A549 (cell line): ENCODE measurements around the gene SIRPD. TPM values are rescaled to one million over a fixed set of nuclear protein-coding genes. Genes with fewer than 3 reads are reported as not detected.
A peak's percentile ranks its signal among the peaks of the same experiment; 100 is the strongest.

Experiments used
- ATAC-seq, 2 experiments: fragments of 200-7000 bp in 1 of 2; fragments of >200 bp in 1 of 2; cut with Nextera tagmentation in 1 of 2; cut with Tn5 transposase in 1 of 2; 3 replicates each; pipeline versions ENCODE4 v1.8.0 to v1.9.1; 2018 to 2020; ENCODE audit warnings: mild to moderate bottlenecking in 1 of 2, moderate library complexity in 1 of 2
- CTCF ChIA-PET: fragments of 300-600 bp; sonication (Branson Sonifier 250); formaldehyde crosslinking; extraction: SDS; loops from one replicate; lab custom pipeline; 2021; ENCODE audit warnings: antibody characterized with exemption, inconsistent platforms; lab: Yijun Ruan, JAX
- POLR2A ChIA-PET: fragments of 350-600 bp; formaldehyde crosslinking; extraction: SDS; loops from one replicate; lab custom pipeline; 2021; ENCODE audit warnings: antibody characterized with exemption, inconsistent platforms; lab: Yijun Ruan, JAX
- DNase-seq, 2 experiments: peaks; one replicate each; pipeline versions ENCODE4 v3.0.0 to v3.0.0-alpha.2; 2011 to 2016; ENCODE audit warnings: low read depth in 1 of 2, low spot score in 1 of 2
- FAIRE-seq: peaks from 2 replicates; lab custom pipeline; 2011; peaks lifted over from hg19 to GRCh38; lab: Jason Lieb, UNC
- H3K27ac ChIP-seq, 2 experiments: fragments of >200 bp; sonication (Bioruptor Twin); formaldehyde crosslinking; 3 replicates each; pipeline ENCODE4 v1.5.1; 2016 to 2017
- H3K4me1 ChIP-seq: fragments of >200 bp; sonication (Bioruptor Twin); formaldehyde crosslinking; 3 replicates; pipeline ENCODE4 v1.6.1; 2016
- H3K4me2 ChIP-seq: fragments of >200 bp; sonication (Bioruptor Twin); formaldehyde crosslinking; 3 replicates; pipeline ENCODE4 v1.6.1; 2016
- H3K4me3 ChIP-seq: fragments of >200 bp; sonication (Bioruptor Twin); formaldehyde crosslinking; 3 replicates; pipeline ENCODE4 v1.5.1; 2016
- H3K9me3 ChIP-seq: fragments of >200 bp; sonication (Bioruptor Twin); formaldehyde crosslinking; 3 replicates; pipeline ENCODE4 v1.6.1; 2016
- BHLHE40 ChIP-seq: IDR thresholded peaks from 2 replicates; pipeline ENCODE4 v1.6.1; 2012; ENCODE audit warnings: low read depth, low read length, inconsistent platforms
- CBX2 ChIP-seq: fragments of 200-600 bp; sonication (generic); IDR thresholded peaks from 2 replicates; pipeline ENCODE4 v1.6.1; 2016; ENCODE audit warnings: low read depth, mild to moderate bottlenecking, borderline replicate concordance
- CBX8 ChIP-seq: fragments of 200-600 bp; sonication (generic); IDR thresholded peaks from 2 replicates; pipeline ENCODE4 v1.6.1; 2016
- CEBPB ChIP-seq, 2 experiments: fragments of >200 bp in 1 of 2; sonication (Bioruptor Twin) in 1 of 2; formaldehyde crosslinking in 1 of 2; IDR thresholded peaks; 2 replicates each; pipeline ENCODE4 v1.6.1; 2012 to 2016
- CHD2 ChIP-seq: fragments of 150-350 bp; IDR thresholded peaks from 2 replicates; pipeline ENCODE4 v1.6.1; 2014; ENCODE audit warnings: low read length; ENCODE audit not compliant: partially characterized antibody
- CHD4 ChIP-seq: fragments of 200-600 bp; sonication (generic); IDR thresholded peaks from 2 replicates; pipeline ENCODE4 v1.6.1; 2016; ENCODE audit warnings: antibody characterized with exemption, mild to moderate bottlenecking, borderline replicate concordance
- EHF ChIP-seq: fragments of 250-450 bp; sonication (Bioruptor Pico); IDR thresholded peaks from 2 replicates; pipeline ENCODE4 v1.5.0; 2020; ENCODE audit warnings: mild to moderate bottlenecking
- EHMT2 ChIP-seq: fragments of 200-600 bp; sonication (generic); IDR thresholded peaks from 2 replicates; pipeline ENCODE4 v1.6.1; 2016; ENCODE audit warnings: antibody characterized with exemption, low read depth, mild to moderate bottlenecking, moderate library complexity
- EP300 ChIP-seq, 2 experiments: fragments of >200 bp; sonication (Bioruptor Twin); formaldehyde crosslinking; IDR thresholded peaks; 2 replicates in 1 of 2; 3 replicates in 1 of 2; pipeline ENCODE4 v1.6.1; 2016 to 2017
- GATA3 ChIP-seq: IDR thresholded peaks from 2 replicates; pipeline ENCODE4 v1.6.1; 2012; ENCODE audit warnings: borderline replicate concordance
- HOXB5 ChIP-seq: fragments of 250-450 bp; sonication (Bioruptor Pico); IDR thresholded peaks from 2 replicates; pipeline ENCODE4 v1.5.0; 2020; ENCODE audit warnings: mild to moderate bottlenecking, moderate library complexity
- JUNB ChIP-seq: fragments of >200 bp; sonication (Bioruptor Twin); formaldehyde crosslinking; IDR thresholded peaks from 2 replicates; pipeline ENCODE4 v1.6.1; 2016
- KDM5A ChIP-seq: fragments of 200-600 bp; sonication (generic); IDR thresholded peaks from 2 replicates; pipeline ENCODE4 v1.6.1; 2016; ENCODE audit warnings: antibody characterized with exemption, mild to moderate bottlenecking
- MAFK ChIP-seq: fragments of 450-650 bp; IDR thresholded peaks from 2 replicates; pipeline ENCODE4 v1.6.1; 2014; ENCODE audit not compliant: partially characterized antibody
- MAZ ChIP-seq: fragments of 150-350 bp; IDR thresholded peaks from 2 replicates; pipeline ENCODE4 v1.6.1; 2014; ENCODE audit warnings: antibody characterized with exemption, low read depth, low read length, borderline replicate concordance
- MYC ChIP-seq: IDR thresholded peaks from 2 replicates; pipeline ENCODE4 v1.6.1; 2012; ENCODE audit warnings: mild to moderate bottlenecking, inconsistent platforms, low read length, improper control_type of control experiment, borderline replicate concordance
- NPAS2 ChIP-seq: fragments of 250-450 bp; sonication (Bioruptor Pico); IDR thresholded peaks from 2 replicates; pipeline ENCODE4 v1.8.0; 2022; ENCODE audit warnings: mild to moderate bottlenecking, moderate library complexity, borderline replicate concordance
- NR3C1 ChIP-seq: fragments of >200 bp; sonication (Bioruptor Twin); formaldehyde crosslinking; IDR thresholded peaks from 3 replicates; pipeline ENCODE4 v1.6.1; 2017
- POLR2AphosphoS2 ChIP-seq: conservative IDR thresholded peaks from 2 replicates; pipeline ENCODE4 v1.6.1; 2012; ENCODE audit warnings: low read length, improper control_type of control experiment, inconsistent platforms
- RAD21 ChIP-seq, 2 experiments: fragments of >200 bp in 1 of 2; sonication (Bioruptor Twin) in 1 of 2; formaldehyde crosslinking in 1 of 2; IDR thresholded peaks in 1 of 2; conservative IDR thresholded peaks in 1 of 2; 2 replicates in 1 of 2; 3 replicates in 1 of 2; pipeline ENCODE4 v1.6.1; 2012 to 2018; ENCODE audit warnings: inconsistent platforms in 1 of 2
- RCOR1 ChIP-seq: fragments of 150-350 bp; IDR thresholded peaks from 2 replicates; pipeline ENCODE4 v1.6.1; 2014; ENCODE audit warnings: antibody characterized with exemption, low read length, low read depth
- RFX5 ChIP-seq: fragments of 450-650 bp; IDR thresholded peaks from 2 replicates; pipeline ENCODE4 v1.7.1; 2014; ENCODE audit warnings: antibody characterized with exemption, mild to moderate bottlenecking, moderate library complexity
- SMC3 ChIP-seq: fragments of >200 bp; sonication (Bioruptor Twin); formaldehyde crosslinking; IDR thresholded peaks from 3 replicates; pipeline ENCODE4 v1.6.1; 2018; ENCODE audit warnings: inconsistent platforms
- TFCP2L1 ChIP-seq: fragments of 250-450 bp; sonication (Bioruptor Pico); IDR thresholded peaks from 2 replicates; pipeline ENCODE4 v1.5.0; 2021; ENCODE audit warnings: mild to moderate bottlenecking
- ZC3H11A ChIP-seq: fragments of 450-650 bp; IDR thresholded peaks from 2 replicates; pipeline ENCODE4 v1.6.1; 2014; ENCODE audit warnings: antibody characterized with exemption, mild to moderate bottlenecking
- ZNF302 ChIP-seq: fragments of 250-450 bp; sonication (Bioruptor Pico); IDR thresholded peaks from 2 replicates; pipeline ENCODE4 v1.9.0; 2021; ENCODE audit warnings: inconsistent platforms, mild to moderate bottlenecking, moderate library complexity
- ZSCAN20 ChIP-seq: fragments of 250-450 bp; sonication (Bioruptor Pico); IDR thresholded peaks from 2 replicates; pipeline ENCODE4 v1.8.0; 2022; ENCODE audit warnings: mild to moderate bottlenecking, moderate library complexity
- WGBS: methylation state at CpG from one replicate; pipeline ENCODE4 v1.1.6; 2017; ENCODE audit errors: missing lambda C conversion rate; 5-methylcytosine and 5-hydroxymethylcytosine counted together
- polyA plus RNA-seq, 4 experiments: library from polyadenylated mRNA; depleted of rRNA in 3 of 4; stranded (reverse); fragments of >200 nt; fragmentation: RNase III in 1 of 4; extraction: RNeasy Plus Mini Kit Qiagen cat#74134 plus additional on column Dnase treatment in 1 of 4; gene quantifications; 2 replicates in 3 of 4; 3 replicates in 1 of 4; pipeline ENCODE4 v1.2.3, GENCODE V29; 2011 to 2017
- TF ChIP-seq, protein P1 (sequence below): IDR thresholded peaks from 2 replicates; pipeline ENCODE4 v1.6.1; 2012
- TF ChIP-seq, protein P2 (sequence below): fragments of >200 bp; sonication (Bioruptor Twin); formaldehyde crosslinking; IDR thresholded peaks from 3 replicates; pipeline ENCODE4 v1.6.1; 2016

Gene SIRPD
- polyA plus RNA-seq, 2 of the 4 experiments (the other 2 are of a cell fraction) = not detected

DNA sequence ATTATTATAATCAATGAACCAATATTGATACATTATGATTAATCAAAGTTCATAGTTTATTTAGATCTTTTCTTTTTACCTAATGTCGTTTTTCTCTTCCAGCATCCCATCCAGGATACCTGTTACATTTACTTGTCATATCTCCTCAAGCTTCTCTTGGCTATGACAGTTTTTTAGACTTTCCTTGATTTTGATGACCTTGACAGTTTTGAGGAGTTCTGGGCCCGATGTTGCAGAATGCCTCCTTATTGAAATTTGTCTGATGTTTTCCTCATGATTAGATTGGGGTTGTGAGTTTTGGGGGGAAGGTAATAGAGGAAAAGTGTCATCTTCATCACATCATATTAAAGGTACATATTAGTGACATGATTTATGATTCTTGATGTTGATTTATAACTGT is 3.8 kb upstream of the SIRPD start:
- no peak for ATAC-seq
- no peak overlapping the region for H3K4me3 ChIP-seq
- CTCF ChIA-PET = no interaction called here
- no peak for FAIRE-seq
- no peaks in the 10 kb centered on the region for H3K4me1 ChIP-seq
- H3K27ac ChIP-seq = no peak overlapping the region
- TF ChIP-seq SMC3 (no peak), MAFK (peak; percentile 85)
- DNase-seq = no peak
- H3K4me2 ChIP-seq = no peak overlapping the region
- peaks cover 24% of the 10 kb centered on the region for H3K9me3 ChIP-seq
- 19% methylated on average over 2 of the region's 2 CpGs for WGBS
- POLR2A ChIA-PET = no interaction called here

DNA sequence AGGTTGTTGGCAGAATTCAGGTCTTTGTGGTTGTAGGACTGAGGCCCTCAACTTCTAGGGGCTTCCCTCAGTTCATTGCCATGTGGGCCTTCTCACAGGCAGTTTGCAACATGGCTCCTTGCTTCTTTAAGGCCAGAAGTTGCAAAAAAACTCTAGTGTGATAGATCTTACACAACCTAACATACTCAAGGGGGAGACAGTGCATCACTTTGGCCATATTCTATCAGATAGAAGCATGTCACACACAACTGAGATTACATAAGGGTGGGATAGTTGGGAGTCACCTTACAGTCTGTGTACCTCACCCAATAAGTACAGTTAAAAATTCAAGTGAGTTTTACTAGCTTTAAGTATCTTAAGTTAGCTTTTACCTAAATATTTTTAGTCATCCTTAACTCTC is 1.6 kb downstream of the SIRPD start:
- DNase-seq (no peak), FAIRE-seq (no peak), ATAC-seq (no peak)
- H3K4me1 ChIP-seq = no peaks in the 10 kb centered on the region
- H3K9me3 ChIP-seq = 0 out of 3 replicates have a peak, but pooled peaks cover 3% of the 10 kb centered on the region
- CTCF ChIA-PET = interaction anchor here (1.0 to 1.4 kb wide), 3 partner anchors 28 to 179 kb away, joined by 3 to 4 read pairs (median 3); no protein-coding TSS in a partner anchor
- H3K27ac ChIP-seq = no peak overlapping the region
- H3K4me3 ChIP-seq = no peak overlapping the region
- TF ChIP-seq RAD21 (conservative IDR thresholded peaks at IDR 0.05 in 1 of 2, IDR thresholded peaks at IDR 0.05 in 1 of 2) (peak in 1 of 2 experiments; percentile 33; a peak in 1 of 5 replicates), HOXB5 (CRISPR knock-in tag) (no peak)
- POLR2A ChIA-PET = no interaction called here
- H3K4me2 ChIP-seq = no peak overlapping the region

DNA sequence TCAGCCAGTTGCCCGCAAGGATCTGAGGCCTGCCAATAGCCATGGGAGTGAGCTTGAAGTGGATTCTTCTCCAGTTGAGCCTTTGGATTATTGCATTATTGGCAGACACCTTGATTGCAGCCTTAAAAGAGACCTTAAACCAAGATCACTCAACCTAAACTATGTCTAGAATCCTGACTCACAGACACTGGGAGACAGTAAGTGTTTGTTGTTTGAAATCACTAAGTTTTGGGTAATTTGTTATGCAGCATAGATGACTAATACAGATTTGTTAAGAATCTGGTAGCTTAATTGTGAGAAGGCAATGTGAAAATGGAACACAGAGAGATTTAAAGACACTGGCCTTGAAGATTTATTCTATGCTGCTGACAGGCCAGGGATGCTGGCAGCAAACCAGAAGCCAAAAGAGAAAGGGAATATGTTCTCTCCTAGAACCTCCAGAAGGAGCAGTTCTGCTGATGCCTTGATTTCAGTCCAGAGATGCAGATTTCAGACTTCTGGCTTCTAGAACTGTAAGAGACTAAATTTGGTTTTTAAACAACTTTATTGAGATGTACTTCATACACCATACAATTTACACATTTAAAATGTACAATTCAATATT is 17.6 kb downstream of the SIRPD start:
- WGBS = 45% methylated on average over 1 of the region's 1 CpG
- Histone ChIP-seq H3K4me1 (no peaks in the 10 kb centered on the region), H3K9me3 (0 out of 3 replicates have a peak, but pooled peaks cover 3% of the 10 kb centered on the region), H3K4me3 (no peak overlapping the region), H3K4me2 (no peak overlapping the region), H3K27ac (no peak overlapping the region)
- no peak for FAIRE-seq
- TF ChIP-seq MAZ = no peak
- TF ChIP-seq CBX2 = no peak
- no peak for TF ChIP-seq NPAS2 (CRISPR knock-in tag)
- TF ChIP-seq CHD2 = no peak
- no peak for TF ChIP-seq CBX8
- TF ChIP-seq HOXB5 (CRISPR knock-in tag) = no peak
- TF ChIP-seq KDM5A = no peak
- TF ChIP-seq, protein P1, sequence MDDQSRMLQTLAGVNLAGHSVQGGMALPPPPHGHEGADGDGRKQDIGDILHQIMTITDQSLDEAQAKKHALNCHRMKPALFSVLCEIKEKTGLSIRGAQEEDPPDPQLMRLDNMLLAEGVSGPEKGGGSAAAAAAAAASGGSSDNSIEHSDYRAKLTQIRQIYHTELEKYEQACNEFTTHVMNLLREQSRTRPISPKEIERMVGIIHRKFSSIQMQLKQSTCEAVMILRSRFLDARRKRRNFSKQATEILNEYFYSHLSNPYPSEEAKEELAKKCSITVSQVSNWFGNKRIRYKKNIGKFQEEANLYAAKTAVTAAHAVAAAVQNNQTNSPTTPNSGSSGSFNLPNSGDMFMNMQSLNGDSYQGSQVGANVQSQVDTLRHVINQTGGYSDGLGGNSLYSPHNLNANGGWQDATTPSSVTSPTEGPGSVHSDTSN = no peak
- no peak for TF ChIP-seq TFCP2L1 (CRISPR knock-in tag)
- no peak for TF ChIP-seq CEBPB (IDR thresholded peaks at IDR 0.05)
- no peak for TF ChIP-seq NR3C1
- no peak for TF ChIP-seq CHD4
- TF ChIP-seq BHLHE40 = no peak
- TF ChIP-seq ZC3H11A = no peak
- TF ChIP-seq, protein P2, sequence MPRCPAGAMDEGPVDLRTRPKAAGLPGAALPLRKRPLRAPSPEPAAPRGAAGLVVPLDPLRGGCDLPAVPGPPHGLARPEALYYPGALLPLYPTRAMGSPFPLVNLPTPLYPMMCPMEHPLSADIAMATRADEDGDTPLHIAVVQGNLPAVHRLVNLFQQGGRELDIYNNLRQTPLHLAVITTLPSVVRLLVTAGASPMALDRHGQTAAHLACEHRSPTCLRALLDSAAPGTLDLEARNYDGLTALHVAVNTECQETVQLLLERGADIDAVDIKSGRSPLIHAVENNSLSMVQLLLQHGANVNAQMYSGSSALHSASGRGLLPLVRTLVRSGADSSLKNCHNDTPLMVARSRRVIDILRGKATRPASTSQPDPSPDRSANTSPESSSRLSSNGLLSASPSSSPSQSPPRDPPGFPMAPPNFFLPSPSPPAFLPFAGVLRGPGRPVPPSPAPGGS = no peak
- TF ChIP-seq RCOR1 = no peak
- no peak for TF ChIP-seq RFX5
- no peak for TF ChIP-seq GATA3
- no peak for ATAC-seq
- POLR2A ChIA-PET = no interaction called here
- no peak for DNase-seq
- CTCF ChIA-PET = no interaction called here

DNA sequence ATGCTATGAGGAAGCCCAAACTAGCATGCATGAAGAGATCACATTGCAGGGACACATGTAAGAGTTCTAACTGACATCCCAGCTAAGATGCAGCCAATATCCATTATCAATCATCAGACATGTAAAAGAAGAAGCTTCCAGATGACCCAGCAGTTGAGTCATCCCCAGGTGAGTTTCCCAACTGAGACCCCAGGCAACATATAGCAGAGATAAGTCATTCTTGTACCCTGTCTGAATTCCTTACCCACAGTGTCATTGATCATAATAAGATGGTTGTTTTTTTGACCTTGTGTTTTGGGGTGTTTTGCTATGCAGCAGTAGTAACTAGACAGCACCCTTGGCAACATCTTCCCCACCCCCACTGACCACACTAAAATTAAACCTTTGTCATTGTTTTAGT is 18.9 kb downstream of the SIRPD start:
- Histone ChIP-seq H3K4me1 (no peaks in the 10 kb centered on the region), H3K4me2 (no peak overlapping the region), H3K9me3 (0 out of 3 replicates have a peak, but pooled peaks cover 3% of the 10 kb centered on the region), H3K4me3 (no peak overlapping the region), H3K27ac (no peak overlapping the region)
- no peak for ATAC-seq
- ChIA-PET CTCF (interaction anchor here (0.9 kb wide), 1 partner anchor 35 kb away, joined by 3 read pairs; no protein-coding TSS in a partner anchor), POLR2A (no interaction called here)
- DNase-seq = no peak
- FAIRE-seq = no peak
- TF ChIP-seq, protein P1 = no peak
- TF ChIP-seq JUNB (no peak), NPAS2 (CRISPR knock-in tag) (no peak), RCOR1 (no peak), ZSCAN20 (no peak), EP300 (IDR thresholded peaks at IDR 0.05) (no peak), ZNF302 (no peak), POLR2AphosphoS2 (no peak), EHMT2 (no peak), RAD21 (conservative IDR thresholded peaks at IDR 0.05 in 1 of 2, IDR thresholded peaks at IDR 0.05 in 1 of 2) (no peak), EHF (no peak), MYC (no peak)
